Activated CD8-positive, alpha-beta memory T cell treated with anti-CD3 and anti-CD28 coated beads, Interleukin-2, amount 50 U/mL, for 4 hours (primary cell): ENCODE measurements around the gene USP5.
A peak's percentile ranks its signal among the peaks of the same experiment; 100 is the strongest.
"Not testable (repeated sequence)": the region's sequence is repeated elsewhere in the genome, so short reads cannot be mapped to it uniquely, and the experiment has no call there.

Experiments used
- DNase-seq: peaks from one replicate; pipeline ENCODE4 v3.0.0-alpha.2; 2020

The USP5 gene

DNA sequence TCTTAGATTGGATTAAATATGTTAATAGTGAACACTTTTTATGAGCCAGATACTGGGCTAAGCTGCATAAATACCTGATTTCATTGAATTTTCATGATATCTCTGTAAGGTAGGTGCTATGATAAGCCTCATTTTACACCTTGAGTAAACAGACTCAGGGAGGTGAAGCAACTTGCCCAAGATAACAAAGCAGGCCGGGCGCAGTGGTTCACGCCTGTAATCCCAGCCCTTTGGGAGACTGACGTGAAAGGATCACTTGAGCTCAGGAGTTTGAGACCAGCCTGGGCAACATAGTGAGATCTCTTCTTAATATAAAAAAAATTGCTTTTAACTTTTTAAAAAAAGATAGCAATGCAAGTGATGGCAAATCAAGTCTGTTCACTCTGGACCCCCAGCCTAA lies 9.9 kb upstream of the USP5 start:
- DNase-seq = no peak

DNA sequence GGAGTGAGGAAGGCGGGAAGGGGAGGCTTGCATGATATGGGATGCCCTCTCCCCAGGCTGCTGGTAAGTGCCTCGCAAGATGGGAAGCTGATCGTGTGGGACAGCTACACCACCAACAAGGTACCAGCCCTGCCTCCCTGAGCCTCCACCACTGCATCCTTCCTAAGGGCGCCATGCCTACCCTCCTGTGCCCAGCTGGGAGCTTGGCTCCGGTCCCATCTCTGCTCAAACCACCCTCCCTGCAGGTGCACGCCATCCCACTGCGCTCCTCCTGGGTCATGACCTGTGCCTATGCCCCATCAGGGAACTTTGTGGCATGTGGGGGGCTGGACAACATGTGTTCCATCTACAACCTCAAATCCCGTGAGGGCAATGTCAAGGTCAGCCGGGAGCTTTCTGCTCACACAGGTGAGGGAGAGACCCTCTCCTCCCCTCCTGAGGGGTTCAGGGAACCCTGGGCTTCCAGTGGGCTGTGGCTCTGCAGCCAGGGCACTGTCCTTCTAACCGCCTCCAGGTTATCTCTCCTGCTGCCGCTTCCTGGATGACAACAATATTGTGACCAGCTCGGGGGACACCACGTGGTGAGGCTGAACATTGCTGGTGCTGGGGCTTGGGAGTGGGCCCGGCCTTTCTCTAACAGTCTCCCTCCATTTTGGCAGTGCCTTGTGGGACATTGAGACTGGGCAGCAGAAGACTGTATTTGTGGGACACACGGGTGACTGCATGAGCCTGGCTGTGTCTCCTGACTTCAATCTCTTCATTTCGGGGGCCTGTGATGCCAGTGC lies 8.6 kb upstream of the USP5 start:
- no peak for DNase-seq

DNA sequence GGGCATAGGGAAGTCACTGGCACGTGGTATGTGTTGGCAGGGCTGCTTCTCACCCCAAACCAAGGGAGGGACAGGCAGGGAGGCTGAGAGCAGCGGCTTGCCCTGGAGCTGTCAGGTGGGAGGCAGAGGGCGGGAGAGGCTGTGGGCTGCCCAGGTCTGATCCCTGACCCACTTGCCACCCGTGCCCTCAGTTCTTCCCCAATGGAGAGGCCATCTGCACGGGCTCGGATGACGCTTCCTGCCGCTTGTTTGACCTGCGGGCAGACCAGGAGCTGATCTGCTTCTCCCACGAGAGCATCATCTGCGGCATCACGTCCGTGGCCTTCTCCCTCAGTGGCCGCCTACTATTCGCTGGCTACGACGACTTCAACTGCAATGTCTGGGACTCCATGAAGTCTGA lies 6.6 kb upstream of the USP5 start:
- DNase-seq = no peak

DNA sequence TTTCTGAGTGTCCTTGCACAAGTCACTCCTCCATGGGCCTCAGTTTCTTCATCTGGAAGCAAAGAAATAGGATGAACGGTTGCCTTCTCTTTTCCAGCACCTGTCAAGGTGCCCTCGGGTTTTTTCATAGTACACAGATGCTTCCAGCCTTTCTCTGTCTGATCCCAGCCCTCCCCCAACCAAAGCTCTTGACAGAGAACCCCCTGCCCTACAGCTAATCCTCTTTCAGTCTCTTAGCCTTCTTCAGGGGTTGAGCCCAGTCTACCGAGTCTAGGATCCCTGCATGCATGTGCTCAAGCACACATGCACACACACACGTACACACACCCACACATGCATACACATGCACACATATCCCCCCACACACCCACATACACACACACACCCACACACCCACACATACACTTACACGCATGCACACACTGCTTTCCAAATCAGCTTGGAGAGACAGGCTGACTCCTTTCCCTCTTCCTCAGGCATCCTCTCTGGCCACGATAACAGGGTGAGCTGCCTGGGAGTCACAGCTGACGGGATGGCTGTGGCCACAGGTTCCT lies 5.6 kb upstream of the USP5 start:
- no peak for DNase-seq

DNA sequence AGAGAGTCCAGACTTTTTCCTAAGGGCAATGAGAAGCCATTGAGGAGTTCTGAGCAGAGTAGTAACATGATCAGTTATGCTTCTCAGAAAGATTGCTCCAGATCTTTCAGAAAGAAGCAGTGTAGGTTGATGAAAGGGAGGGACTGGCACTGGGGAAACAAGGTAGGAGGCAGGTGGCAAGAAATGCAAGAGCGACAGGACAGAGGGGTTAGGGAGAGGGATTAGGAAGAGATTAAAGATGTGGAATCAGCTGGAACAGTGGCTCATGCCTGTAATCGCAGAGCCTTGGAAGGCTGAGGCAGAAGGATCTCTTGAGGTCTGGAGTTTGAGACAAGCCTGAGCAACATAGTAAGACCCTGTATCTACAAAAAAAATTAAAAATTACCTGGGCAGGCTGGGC lies 4.3 kb upstream of the USP5 start:
- DNase-seq = no peak

DNA sequence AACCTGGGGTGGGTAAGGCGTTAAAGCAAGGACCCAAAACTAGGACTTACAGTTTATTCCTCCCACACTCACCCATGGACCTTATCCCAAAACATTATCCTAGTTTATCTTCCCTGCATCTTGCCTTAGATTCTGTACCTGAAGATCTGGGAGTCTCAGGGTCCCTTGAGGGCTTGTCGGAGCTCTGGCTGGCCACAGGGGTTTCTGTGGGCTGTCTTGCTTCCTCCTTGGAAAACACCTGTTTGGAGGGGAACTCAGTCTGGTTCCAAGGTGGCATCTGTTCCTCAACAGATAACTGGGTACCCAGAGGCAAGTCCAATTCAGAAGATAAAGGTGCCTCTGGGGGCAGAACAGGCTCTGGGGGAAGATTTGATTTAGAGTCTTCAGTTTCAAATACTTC lies 2.5 kb upstream of the USP5 start:
- no peak for DNase-seq

DNA sequence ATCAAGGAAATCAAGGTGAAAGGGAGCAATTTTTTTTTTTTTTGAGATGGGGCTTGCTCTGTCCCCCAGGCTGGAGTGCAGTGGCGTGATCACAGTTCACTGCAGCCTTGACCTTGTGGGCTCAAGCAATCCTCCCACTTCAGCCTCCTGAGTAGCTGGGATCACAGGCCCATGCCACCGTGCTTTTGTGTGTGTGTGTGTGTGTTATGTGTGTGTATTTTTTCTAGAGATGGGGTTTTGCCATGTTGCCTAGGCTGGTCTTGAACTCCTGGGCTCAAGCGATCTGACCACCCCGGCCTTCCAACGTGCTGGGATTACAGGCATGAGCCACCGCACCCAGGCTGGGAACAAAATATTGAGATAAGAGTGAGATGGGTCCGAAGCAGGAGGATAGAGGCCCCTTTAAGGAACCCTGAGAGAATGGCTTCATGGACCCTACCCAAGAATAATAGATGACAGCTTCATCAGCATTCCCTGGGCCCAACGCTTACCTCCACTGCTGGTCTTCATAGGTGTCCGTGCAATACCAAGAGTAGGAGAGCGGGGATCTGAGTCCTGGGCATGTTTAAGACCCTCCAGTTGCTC lies 1.9 kb upstream of the USP5 start:
- DNase-seq = no peak

DNA sequence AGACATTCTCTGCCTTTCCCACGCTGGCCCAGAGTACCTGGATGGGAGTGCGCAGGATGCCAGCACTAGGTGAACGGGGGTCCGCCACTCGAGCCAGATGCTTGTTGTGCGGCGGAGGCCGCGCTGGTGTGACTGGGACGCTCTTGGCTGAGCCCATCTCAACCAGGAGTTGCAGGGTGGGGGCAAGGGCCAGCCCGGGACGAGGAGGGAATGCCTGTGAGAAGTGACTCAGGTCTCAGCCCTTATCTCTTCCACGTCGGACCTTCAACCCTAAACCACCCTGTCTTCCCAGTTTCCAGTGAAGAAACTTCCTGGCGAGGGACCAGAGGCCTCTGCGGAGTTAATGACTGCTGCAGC lies 1.2 kb upstream of the USP5 start:
- no peak for DNase-seq

DNA sequence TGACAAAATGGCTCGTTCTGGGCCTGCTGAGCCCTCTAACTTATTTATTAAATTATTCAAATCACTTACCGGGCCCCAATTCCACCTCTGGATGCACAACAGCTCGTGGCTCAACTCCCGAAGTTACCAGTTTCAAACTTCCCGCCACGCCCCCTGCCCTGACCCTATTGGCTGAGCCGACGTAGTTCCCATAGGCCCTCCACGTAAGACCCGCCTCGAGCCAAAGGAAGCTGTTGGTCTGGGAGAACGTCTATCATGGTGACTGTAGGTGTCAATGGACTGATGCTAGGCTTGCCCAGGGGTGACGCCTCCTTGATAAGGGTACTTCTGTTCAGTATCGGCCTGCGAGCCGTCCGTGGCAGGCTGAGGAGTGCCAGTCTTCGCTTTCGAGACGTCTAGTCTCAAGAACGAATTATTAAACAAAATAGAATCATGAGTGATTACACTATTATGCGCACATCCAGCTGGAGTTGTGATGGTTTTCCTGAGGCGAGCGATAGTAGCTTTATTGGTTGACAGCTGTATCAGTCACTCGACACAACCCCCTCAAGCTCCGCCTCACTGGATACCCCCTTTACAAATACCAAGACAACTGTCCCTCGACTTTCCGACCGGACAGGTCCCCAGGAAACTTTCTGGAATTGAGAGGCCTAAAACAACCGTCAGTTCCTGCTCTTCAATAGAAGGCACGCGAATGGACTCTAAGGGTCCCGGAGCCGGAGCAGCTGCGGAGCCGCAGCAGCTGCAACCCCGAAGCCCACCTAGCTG lies 613 bp upstream of the USP5 start, which contains the start of gene CDCA3:
CDCA3 (minus strand) TSS at position 134 of the 768 bp plus-strand sequence. CDS start 334 bp downstream, outside the sequence.
- DNase-seq = peak; percentile 87

DNA sequence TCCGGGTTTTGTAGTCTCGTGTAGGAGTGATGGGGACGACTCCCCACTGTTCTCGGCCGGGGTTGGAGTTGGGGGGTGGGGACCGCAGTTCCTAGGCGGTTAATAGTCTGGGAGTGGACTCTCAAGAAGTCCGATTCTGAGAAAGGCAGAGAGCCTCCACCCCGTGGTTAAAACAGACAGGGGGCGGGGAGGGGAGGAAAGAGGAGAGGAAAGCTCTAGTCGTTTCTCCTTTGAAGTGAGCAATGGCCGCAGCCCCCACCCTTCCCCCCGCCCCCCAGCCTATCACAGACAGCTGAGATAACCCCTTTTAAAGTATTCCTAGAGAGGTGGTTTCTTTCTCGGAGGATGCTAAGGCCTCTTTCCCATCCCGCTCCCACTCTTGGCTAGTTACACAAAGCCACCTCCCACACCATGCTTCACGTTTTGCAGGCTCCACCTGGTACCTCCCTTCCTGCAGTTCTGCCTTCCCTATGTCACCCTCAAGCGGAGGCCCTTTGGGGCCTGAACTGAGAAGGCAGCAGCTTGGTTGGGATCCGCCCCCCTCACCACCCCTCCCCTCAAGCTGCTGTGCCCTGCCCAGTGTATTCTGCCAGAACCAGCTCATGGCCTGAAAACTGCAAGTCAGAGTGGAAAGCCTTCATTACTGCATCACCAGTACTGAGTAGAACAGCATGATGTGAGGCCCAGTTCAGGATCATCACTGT lies 853 bp downstream of the USP5 start:
- DNase-seq = peak; percentile 44

DNA sequence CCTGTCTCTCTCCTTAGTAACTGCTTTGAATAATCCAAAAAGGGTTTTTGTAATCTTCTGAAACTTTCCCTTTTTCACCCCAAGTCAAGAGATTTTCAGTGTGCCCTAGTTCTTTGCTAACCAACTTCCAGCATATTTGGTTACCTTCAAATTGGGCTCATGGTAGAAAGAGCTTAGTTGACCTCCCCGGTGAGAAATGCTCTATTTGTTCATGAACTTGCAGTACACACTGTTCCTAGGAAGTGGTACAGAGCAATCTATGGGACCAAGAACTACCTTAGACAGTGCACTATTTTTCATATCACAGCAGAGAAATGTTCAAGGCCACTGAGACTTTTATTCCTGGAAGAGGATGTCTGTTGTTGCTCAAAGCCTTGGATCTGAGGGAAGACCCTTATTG lies 1.7 kb downstream of the USP5 start:
- no peak for DNase-seq

DNA sequence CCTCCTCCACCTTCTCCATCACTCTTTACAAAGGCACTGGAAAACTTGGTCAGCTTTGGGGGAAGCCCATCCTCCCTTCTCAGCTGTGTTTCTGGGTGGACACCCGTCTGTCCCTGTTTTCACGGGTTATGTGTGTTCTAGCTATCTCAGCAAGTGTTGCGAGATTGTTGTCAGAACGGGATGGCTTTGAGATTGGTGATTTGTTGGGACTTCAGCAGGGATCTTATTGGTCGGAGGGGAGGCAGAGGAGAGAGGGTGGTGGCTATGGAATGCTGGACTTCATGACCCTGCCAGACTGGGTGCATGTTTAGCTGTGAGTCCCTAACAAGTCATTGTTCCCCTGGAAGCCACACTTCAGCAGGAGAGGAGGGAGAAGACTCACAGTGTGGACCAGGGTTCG lies 2.1 kb downstream of the USP5 start:
- DNase-seq = no peak

DNA sequence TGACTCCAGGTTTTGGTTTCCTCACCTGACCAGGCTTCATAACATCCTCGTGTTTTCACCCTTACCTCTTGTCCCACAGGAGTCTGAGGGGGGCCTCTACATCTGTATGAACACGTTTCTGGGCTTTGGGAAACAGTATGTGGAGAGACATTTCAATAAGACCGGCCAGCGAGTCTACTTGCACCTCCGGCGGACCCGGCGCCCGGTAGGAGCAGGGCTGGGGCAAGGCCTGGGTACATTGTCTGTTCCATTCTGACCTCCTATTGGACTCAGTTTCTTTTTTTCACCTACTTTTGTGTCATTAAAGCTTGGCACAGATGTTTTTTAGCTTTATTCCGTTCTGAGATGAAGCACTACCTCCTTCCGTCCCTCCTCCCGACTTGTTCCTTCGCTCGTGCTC lies 3.4 kb downstream of the USP5 start:
- no peak for DNase-seq

DNA sequence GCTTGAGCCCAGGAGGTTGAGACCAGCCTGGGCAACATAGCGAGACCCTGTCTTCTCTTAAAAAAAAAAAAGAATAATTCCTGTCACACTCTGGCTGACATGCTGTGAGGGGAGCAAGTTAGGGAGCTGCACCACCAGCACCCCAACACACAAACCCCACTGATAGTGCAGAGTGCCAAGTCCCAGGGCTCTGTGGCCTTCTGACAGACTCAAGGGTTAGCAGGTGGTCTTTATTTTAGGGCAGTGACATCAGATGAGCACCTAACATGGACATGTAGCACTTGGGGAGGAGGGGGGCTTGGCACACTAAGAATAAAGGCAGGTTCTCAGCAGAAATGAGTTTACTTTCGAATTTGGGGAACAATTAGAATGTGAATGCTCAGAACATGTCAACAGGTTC lies 6.8 kb downstream of the USP5 start:
- no peak for DNase-seq

DNA sequence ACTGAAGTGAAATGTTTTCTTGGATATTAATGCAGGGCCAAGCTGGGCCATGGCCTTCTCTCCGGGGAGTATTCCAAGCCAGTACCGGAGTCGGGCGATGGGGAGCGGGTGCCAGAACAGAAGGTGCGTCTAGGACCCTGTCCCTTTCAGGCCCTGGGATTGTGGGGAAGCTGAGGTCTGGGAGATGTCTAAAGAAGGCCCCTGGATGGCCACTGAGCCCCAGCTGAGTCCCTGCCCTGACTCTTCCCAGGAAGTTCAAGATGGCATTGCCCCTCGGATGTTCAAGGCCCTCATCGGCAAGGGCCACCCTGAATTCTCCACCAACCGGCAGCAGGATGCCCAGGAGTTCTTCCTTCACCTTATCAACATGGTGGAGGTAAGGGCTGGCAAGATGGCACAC lies 8.2 kb downstream of the USP5 start:
- DNase-seq = no peak

DNA sequence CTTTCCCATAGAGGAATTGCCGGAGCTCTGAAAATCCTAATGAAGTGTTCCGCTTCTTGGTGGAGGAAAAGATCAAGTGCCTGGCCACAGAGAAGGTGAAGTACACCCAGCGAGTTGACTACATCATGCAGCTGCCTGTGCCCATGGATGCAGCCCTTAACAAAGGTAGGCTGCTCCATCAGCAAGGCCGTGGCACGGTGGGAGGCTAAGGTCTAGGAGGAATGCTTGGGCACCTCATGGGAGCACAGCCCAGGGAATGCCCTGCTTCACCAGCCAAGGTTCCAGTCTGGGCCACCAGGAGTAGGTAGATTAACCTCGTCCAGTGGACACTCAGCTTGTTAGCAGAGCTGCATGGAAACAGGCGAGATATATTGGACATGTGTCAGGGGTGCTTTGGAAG lies 9.0 kb downstream of the USP5 start:
- no peak for DNase-seq

DNA sequence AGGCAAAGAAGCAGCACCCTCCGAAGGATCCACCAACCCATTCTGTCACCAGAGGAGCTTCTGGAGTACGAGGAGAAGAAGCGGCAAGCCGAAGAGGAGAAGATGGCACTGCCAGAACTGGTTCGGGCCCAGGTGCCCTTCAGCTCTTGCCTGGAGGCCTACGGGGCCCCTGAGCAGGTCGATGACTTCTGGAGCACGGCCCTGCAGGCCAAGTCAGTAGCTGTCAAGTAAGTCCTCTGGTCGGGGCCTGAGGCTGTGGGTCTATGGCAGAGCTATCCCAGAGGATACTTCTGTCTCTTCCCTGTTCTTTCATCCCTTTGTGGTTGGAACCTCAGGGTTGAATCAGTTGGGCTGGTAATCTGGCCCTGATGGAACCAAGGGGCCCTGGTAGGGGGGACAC lies 9.4 kb downstream of the USP5 start:
- no peak for DNase-seq

DNA sequence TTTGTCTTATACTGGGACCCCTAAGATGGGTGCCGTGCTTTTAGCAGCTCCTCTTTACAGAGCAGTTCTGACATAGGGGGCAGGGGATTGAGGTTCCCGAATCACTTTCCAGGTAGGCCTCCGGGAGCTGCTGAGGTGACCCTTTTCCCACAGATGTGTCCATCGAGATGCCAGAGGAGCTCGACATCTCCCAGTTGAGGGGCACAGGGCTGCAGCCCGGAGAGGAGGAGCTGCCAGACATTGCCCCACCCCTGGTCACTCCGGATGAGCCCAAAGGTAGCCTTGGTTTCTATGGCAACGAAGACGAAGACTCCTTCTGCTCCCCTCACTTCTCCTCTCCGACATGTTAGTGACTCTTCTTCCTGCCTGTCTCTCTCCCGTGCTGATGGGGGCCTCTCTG lies 11.1 kb downstream of the USP5 start:
- no peak for DNase-seq

DNA sequence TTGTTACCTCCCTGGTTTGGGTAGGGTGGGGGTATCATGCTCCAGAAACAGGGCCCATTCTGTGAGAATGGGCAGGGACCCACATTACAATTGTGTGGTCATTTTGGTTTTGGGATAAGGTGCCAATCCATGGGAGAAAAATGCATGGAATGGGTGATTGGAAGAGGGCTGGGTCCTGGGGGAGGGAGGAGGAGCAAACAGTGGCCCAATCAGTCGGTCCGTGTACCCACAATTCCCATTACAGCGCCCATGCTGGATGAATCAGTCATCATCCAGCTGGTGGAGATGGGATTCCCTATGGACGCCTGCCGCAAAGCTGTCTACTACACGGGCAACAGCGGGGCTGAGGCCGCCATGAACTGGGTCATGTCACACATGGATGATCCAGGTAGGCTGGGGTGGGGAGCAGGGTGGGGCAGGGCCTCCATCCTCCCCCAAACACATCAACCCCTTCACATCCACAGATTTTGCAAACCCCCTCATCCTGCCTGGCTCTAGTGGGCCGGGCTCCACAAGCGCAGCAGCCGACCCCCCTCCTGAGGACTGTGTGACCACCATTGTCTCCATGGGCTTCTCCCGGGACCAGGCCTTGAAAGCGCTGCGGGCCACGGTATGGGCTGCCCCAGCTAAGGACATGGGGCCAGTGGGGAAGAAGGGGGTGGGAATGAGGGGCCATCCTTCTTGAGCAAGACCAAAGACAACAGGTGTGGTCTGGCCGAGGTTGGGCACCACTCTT lies 11.8 kb downstream of the USP5 start:
- no peak for DNase-seq

DNA sequence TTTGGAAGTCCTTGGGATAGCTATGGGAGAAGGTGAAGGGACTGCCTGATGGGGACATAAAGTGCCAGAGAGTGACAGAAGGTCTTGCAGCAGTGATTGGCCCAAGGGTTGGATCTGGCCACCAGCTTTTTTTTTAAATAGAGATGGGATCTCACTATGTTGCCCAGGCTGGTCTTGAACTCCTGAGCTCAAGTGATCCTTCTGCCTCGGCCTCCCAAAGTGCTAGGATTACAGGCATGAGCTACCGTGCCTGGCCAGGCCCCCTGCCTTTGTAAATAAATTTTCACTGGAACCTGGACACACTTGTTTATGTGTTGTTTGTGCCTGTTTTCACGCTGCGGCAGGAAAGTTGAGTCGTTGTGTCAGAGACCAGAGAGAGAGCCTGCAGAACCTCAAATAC lies 13.4 kb downstream of the USP5 start:
- DNase-seq = not testable (repeated sequence)

DNA sequence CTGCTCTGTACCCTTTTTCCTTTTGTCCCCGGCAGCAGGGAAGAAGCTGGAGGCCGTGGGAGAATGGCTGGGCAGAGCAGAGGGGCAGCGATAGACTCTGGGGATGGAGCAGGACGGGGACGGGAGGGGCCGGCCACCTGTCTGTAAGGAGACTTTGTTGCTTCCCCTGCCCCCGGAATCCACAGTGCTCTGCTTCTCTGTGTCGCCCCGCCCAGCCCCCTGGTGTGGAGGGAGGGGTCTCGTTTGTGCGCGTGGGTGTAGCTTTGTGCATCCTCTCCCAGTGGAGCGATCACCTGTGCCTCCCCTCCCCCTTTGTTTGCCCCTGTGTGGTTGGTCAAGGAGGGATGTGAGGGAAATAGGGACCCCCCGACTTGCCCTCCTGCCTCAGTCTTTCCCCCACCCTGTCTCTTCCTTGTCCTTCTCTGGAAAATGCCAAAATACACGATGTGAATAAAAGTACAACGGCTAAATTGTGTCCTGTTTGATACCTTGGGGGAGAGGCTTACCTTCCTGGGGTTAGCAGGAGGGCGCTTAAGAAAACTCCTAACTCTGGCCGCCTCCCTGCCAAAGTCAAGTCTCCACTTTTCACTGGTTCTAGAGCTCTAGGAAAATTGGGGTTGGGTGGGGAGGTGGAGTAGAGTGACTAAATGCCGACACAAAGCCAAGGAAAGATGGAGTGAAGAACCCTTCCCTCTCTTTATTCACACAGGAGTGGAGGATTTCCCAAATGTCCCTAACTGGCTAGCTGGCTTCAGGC lies 14.4 kb downstream of the USP5 start:
- DNase-seq = no peak

DNA sequence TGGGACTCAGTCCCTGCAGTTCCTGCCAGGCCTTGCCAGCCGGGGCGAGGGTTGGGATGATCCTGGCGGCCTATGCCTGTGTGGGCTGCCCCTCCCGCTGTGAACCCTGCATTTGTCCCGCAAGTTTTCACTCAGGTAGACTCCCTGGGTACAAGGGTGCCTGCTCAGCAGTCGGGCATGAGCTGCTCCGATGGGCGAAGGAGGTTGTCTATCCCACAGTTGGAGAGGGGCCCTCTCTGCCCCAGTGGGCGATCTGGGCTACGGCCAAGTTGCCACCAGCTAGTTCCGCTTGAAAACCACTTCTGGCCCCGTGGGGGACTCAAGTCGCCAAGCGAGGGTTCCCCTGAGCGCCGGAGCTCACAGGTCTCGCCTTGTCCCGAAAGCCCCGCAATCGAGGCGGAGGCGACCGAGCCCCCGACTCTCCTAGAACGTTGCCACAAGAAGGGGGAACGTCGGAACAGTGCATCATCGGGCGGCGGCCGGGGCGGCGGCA lies 15.0 kb downstream of the USP5 start:
- DNase-seq = no peak
